IPS-11a (cell line): Measurements from ENCODE around the gene C10orf95.
"Not testable (repeated sequence)": the region's sequence is repeated elsewhere in the genome, so short reads cannot be mapped to it uniquely, and the experiment has no call there.

Experiments used
- H3K4me3 ChIP-seq: one replicate; pipeline ENCODE4 v1.5.1; 2013; ENCODE audit warnings: low read depth, low read length, control low read depth

The C10orf95 gene

GRCh38 chr10:102467318-102467717 lies 16.0 kb upstream of the C10orf95 start:
- H3K4me3 ChIP-seq, result no peak overlapping the region

DNA sequence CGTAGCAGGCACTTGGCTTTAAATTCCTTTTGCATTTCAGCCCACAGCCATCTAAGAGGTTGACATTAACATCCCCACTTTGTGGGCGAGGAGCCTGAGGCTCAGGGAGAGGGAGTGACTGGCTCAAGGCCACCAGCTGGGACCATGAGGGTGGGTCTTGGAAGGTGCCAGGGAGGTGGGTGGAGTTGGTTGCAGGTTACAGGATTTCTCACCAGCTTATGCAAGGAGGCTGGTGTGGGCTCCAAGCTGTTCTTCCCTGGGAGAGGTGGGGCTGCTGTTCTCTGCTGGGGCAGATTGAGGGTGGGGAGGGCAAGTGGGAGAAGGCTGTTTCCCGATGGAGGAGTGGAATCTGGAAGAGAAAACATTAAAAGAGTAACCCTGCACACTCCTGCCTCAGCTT lies 14.1 kb upstream of the C10orf95 start:
- H3K4me3 ChIP-seq, result no peak overlapping the region

DNA sequence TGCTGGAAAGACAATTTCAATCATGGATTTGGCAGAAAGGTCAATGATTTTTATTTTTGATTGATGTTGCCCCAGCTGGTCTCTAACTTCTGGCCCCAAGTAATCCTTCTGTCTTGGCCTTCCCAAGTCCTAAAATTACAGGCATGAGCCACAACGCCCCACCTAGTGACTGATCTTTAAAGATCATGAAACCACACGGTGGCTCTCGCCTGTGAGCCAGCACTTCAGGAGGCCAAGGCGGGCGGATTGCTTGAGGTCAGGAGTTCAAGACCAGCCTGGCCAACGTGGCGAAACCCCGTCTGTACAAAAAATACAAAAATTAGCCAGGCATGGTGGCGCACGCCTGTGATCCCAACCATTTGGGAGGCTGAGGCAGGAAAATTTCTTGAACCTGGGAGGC lies 12.6 kb upstream of the C10orf95 start:
- no peak overlapping the region for H3K4me3 ChIP-seq

DNA sequence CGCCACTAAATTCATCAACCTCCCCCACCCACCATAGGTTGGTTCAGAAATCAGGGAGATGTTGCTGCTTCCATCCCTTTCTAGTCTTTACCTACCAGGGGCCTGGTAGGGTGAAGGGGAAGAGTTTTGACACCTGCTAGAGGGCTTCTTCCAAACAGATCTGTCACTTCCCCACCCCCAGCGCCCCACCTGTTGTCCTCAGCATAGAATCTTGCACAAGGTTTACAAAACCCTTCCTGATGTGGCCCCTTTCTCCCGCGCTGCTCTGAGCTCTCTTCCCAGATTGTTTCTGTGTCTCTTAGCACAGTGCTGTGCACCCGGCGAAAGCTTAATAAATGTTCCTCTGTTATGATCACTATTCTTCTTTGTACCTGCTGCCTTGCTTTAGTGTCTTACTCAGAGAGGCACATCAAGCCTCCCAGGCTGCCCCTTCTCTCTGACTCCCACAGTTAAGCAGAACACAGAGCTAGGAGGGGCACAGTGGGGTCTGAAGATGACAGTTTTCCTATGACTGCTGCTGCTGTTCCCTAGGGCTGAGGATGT lies 11.2 kb upstream of the C10orf95 start:
- no peak overlapping the region for H3K4me3 ChIP-seq

- peak overlapping the region; percentile 44 for H3K4me3 ChIP-seq
Observed at GRCh38 chr10:102461187-102462054, 10.1 kb upstream of the C10orf95 start.

GRCh38 chr10:102460836-102461186 lies 9.5 kb upstream of the C10orf95 start:
- no peak overlapping the region for H3K4me3 ChIP-seq

DNA sequence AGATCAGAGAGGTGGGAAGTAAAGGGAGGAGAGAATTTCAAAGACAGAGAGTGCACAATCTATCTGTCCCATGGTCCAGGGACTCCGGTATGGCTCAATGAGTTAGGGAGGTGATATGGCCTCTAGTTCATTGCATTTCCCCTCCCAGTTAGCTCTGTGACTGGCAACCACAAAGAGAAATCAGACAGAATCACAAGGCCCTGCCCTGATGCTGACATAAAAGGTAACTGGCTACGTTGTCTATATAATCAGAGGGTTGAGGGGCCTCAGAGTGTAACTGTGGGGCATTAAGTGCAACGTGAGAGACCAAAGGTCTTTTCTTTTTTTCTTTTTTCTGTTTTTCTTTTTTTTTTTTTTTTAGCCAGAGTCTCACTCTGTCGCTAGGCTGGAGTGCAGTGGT lies 7.3 kb upstream of the C10orf95 start:
- no peak overlapping the region for H3K4me3 ChIP-seq

DNA sequence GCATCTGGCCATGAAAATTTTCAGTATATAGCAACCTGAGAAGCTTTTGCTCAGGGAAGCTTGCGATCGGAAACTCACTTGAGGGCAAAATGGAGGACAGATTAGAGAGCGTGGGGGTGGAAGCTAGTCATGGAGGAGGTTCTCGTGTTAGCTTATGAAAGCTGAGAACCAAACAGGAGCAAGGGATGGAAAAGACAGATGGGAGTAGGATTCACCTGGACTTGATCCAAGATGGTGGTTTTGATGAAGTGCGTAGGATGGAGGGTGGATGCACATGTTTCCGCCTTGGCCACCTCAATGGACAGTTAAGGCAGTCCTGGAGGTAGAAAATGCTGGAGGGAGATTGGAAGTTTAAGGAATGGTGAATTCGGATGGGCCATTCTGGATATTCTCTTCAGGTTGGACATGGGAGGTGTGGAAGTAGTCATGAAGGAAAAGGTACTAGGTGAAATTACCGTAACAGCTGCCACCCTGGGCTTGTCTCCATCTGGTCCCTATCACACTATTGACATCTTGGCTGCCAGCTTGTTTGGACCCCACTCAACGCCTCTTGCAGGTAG lies 6.3 kb upstream of the C10orf95 start:
- no peak overlapping the region for H3K4me3 ChIP-seq

DNA sequence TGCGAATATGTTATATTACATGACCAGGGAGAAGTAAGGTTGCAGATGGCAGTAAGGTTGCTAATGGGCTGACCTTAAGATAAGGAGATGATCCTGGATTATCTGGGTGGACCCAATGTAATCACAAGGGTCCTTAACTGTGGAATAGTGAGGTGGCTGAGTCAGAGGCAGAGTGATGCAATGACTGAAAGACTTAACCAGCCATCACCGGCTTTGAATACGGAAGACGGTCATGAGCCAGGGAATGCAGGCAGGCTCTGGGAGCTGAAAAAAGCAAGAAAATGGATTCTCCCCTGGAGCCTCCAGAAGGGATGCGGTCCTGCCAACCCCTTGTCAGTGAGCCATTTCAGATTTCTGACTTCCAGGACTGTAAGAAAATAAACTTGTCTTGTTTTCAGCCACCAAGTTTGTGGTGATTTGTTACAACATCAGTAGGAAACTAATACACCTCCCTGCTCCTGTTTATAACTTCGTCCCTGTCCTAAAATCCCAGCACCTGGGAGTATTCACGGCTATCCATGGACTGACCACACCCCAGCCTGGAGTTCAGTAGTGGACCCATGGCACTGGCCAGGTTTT lies 4.6 kb upstream of the C10orf95 start:
- H3K4me3 ChIP-seq, result no peak overlapping the region

GRCh38 chr10:102454662-102455487 lies 3.5 kb upstream of the C10orf95 start:
- H3K4me3 ChIP-seq, result not testable (repeated sequence)

DNA sequence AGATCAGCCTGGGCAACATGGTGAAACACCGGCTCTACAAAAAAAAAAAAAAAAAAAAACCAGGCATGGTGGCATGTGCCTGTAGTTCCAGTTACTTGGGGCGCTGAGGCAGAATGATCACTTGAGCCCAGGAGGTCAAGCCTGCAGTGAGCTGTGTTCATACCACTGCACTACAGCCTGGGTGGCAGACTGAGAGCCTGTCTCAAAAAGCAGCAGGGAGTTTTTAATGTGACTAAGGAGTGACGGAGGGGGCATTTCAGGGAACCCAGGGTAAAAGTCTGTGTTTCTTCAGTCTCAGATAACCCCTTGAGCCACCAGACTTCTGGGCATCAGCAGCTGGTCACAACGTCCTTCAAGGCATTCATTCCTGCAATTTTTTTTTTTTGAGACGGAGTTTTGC lies 2.2 kb upstream of the C10orf95 start:
- H3K4me3 ChIP-seq, result no peak overlapping the region

- H3K4me3 ChIP-seq, result no peak overlapping the region
Observed at GRCh38 chr10:102452672-102453340, 1.5 kb upstream of the C10orf95 start.

DNA sequence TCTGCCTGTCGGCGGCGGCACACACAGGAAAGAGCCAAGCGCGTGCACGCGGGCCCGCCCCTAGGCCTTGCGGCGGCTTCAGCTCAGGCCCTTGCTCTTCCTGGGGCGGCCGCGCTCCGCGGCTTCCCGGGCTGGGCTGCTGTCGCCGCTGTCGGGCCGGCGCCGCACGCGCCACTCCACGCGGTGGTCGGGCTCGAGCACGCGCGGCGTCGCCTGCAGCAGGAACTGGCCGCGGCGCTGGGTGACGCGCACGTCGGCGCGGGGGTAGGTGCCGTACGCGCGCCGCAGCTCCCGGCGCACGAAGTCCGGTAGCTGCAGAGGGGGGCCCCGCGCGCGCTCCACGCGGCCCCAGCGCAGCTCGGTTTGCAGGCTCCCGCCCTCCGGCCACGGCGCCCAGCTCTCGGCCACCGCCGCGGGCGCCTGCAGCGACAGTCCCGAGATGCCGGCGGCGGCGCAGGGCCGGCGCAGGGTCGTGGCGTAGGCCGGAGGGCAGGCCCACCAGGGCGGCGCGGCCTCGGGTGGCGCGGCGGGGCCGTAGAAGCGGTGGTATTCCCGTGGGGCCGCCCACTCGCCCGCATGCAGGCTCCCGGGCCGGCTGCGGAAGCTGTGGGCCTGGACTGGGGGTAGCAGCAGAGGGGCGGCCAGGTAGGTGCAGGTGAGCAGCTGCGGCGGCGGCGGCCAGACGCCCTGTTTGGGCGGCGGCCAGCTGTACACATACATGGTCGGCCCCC lies 804 bp downstream of the C10orf95 start:
- peak overlapping the region; percentile 93 for H3K4me3 ChIP-seq

GRCh38 chr10:102450124-102450373 lies 1.3 kb downstream of the C10orf95 start:
- peak overlapping the region; percentile 93 for H3K4me3 ChIP-seq

DNA sequence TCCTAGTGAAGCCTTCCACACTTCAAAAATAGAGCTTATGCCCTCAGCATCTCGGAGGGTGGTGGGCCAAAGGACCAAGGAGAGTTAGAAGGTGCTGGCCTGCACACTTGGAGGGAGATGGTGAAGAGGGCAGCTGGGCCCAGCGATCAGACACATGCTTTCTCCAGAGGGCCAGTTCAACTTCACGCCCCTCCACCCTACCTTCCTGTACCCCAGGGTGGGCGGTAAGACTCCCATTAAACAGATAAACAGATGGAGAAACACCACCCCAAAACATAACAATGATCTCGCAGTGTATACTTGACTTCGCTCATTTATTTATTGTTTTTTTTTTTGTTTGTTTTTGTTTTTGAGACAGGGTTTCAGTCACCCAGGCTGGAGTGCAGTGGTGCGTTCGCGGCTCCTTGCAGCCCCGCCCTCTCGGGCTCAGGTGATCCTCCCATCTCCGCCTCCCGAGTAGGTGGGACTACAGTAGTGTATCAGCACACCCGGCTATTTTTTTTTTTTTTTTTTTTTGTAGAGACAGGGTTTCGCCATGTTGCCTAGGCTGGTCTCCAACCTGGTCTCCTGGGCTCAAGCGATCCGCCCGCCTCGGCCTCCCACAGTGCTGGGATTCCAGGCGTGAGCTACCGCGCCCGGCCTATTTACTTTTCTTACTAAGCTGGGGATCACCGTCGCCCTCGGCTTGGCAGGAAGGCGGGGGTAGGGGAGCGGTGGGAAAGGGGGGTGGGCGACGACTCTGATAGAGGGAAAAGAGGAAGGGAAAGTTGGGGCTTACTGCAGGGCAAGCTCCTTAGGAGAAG lies 1.8 kb downstream of the C10orf95 start:
- H3K4me3 ChIP-seq, result peak overlapping the region; percentile 93

DNA sequence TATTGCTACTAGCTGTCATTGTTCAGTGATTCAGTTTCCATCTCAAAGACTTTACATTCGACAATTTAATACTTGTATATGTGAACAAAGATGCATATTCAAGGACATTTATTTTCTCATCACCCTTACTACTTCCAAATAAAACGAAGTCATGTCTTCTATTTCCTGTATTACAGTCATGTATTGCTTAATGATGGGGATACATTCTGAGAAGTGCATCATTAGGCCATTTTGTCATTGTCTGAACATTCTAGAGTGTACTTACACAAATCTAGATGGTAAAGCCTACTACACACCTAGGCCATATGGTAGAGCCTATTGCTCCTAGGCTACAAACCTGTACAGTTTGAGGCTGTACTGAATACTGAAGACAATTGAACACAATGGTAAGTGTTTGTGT lies 6.5 kb downstream of the C10orf95 start:
- no peak overlapping the region for H3K4me3 ChIP-seq

- H3K4me3 ChIP-seq, result no peak overlapping the region
Observed at GRCh38 chr10:102438374-102438773, 13.0 kb downstream of the C10orf95 start.

DNA sequence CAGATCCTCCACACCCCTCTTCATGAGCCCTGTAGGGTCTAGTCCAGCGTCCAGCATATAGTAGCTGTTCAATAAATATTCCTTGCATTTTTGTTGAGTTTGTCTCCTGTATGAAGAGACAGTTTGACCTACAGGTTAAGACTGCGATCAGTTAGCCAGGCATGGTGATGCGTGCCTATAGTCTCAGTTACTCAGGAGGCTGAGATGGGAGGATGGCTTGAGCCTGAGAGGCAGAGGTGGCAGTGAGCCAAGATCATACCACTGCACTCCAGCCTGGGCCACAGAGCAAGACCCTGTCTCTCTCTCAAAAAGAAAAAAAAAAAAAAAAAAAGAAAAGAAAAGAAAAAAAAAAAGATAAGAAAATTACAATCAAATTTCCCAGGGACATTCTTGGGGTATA lies 13.8 kb downstream of the C10orf95 start:
- H3K4me3 ChIP-seq, result no peak overlapping the region

DNA sequence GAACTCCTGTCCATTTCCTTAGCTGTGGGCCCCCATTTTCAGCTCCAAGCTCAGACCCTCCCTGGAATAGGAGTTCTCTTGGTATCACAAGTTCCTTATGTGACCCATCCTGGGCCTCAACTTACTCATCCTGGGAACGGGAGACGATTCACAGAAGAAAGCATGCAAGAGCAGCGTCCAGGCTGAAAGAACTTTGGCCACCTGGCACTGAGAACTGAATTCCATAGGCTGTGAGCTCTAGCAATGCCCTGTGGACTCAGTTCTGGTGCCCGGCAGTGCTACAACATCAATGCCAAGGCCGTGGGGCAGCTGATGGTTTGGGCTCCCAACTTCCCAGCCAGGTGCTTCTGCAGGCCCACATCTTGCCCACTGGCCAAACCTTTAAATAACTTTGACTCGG lies 15.0 kb downstream of the C10orf95 start:
- H3K4me3 ChIP-seq, result no peak overlapping the region
